Activated naive CD4-positive, alpha-beta T cell treated with anti-CD3 and anti-CD28 coated beads, Interleukin-2, amount 50 U/mL, for 24 hours (primary cell): Measurements from ENCODE around the gene IAH1.
A peak's percentile ranks its signal among the peaks of the same experiment; 100 is the strongest.
"Not testable (repeated sequence)": the region's sequence is repeated elsewhere in the genome, so short reads cannot be mapped to it uniquely, and the experiment has no call there.

ENCODE experiments used
- H3K27ac Mint-ChIP-seq: one replicate; pipeline ENCODE4 v1.8.0; 2021; ENCODE audit warnings: mild to moderate bottlenecking, mixed read lengths
- H3K27me3 Mint-ChIP-seq: one replicate; pipeline ENCODE4 v1.8.0; 2021; ENCODE audit warnings: mixed read lengths
- H3K36me3 Mint-ChIP-seq: one replicate; pipeline ENCODE4 v1.8.0; 2021; ENCODE audit warnings: mixed read lengths
- H3K4me1 Mint-ChIP-seq: one replicate; pipeline ENCODE4 v1.8.0; 2021; ENCODE audit warnings: mixed read lengths
- H3K4me3 Mint-ChIP-seq: one replicate; pipeline ENCODE4 v1.8.0; 2021; ENCODE audit warnings: mild to moderate bottlenecking, mixed read lengths
- H3K9me3 Mint-ChIP-seq: one replicate; pipeline ENCODE4 v1.8.0; 2021; ENCODE audit warnings: mixed read lengths

Gene IAH1

DNA sequence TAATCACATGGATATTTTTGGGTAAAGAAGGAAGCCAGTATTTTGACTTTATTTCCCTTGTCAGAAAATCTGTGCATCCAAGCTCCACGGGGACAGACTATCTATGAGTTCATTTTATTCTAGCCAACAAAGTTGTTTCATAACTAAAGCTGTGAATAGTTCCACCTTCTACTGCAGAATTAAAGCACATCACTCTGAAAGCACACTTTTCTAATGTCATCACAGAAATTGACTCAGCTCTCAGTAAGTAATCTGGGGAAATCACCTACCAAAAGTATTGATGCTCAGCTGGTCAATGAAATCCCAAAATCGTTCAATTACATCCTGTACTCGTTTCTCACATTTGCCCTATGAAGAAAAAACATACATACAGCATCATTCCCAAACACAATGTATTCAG lies 19.1 kb downstream of the IAH1 start:
- Mint-ChIP-seq H3K27me3 (no peaks in the 10 kb centered on the region), H3K36me3 (peaks cover 15% of the 10 kb centered on the region), H3K4me3 (no peak overlapping the region), H3K9me3 (no peaks in the 10 kb centered on the region), H3K4me1 (peaks cover 31% of the 10 kb centered on the region), H3K27ac (peak overlapping the region; percentile 53)

GRCh38 chr2:9494081-9494480 lies 19.7 kb downstream of the IAH1 start:
- Mint-ChIP-seq H3K4me1 (peaks cover 25% of the 10 kb centered on the region), H3K9me3 (no peaks in the 10 kb centered on the region), H3K27ac (peak overlapping the region; percentile 53), H3K27me3 (no peaks in the 10 kb centered on the region), H3K36me3 (peaks cover 14% of the 10 kb centered on the region), H3K4me3 (no peak overlapping the region)

- H3K27ac Mint-ChIP-seq: peak overlapping the region; percentile 51
- H3K9me3 Mint-ChIP-seq: no peaks in the 10 kb centered on the region
- no peaks in the 10 kb centered on the region for H3K27me3 Mint-ChIP-seq
- H3K36me3 Mint-ChIP-seq: peaks cover 23% of the 10 kb centered on the region
- no peak overlapping the region for H3K4me3 Mint-ChIP-seq
- H3K4me1 Mint-ChIP-seq: peaks cover 24% of the 10 kb centered on the region
These were observed 22.7 kb downstream of the IAH1 start for GRCh38 chr2:9497017-9497416.

GRCh38 chr2:9498210-9498609 lies 23.9 kb downstream of the IAH1 start:
- H3K27me3 Mint-ChIP-seq: no peaks in the 10 kb centered on the region
- peaks cover 20% of the 10 kb centered on the region for H3K4me1 Mint-ChIP-seq
- no peaks in the 10 kb centered on the region for H3K9me3 Mint-ChIP-seq
- H3K36me3 Mint-ChIP-seq: peaks cover 23% of the 10 kb centered on the region
- H3K27ac Mint-ChIP-seq: no peak overlapping the region
- no peak overlapping the region for H3K4me3 Mint-ChIP-seq

DNA sequence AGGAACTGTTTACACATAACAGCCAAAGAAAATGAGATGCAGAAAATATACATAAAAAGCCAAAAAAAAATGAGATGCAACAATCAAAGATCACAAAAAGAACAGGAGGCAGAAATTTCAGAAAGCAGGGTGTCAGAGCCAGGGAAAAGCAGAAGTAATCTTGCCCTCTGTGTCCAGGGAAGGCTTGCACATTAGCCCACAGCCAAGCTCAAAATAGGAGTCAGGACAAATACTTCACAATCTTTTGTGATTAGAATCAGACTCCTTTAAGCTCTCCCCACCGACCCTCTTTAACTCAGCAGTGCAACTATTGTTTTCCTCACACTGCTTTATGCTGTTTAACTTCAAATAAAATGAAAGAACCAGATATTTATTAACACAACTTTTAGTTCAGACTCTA lies 34.6 kb downstream of the IAH1 start:
- no peaks in the 10 kb centered on the region for H3K9me3 Mint-ChIP-seq
- H3K27me3 Mint-ChIP-seq: no peaks in the 10 kb centered on the region
- peaks cover 25% of the 10 kb centered on the region for H3K36me3 Mint-ChIP-seq
- peaks cover 7% of the 10 kb centered on the region for H3K4me1 Mint-ChIP-seq
- H3K4me3 Mint-ChIP-seq: no peak overlapping the region
- H3K27ac Mint-ChIP-seq: no peak overlapping the region

DNA sequence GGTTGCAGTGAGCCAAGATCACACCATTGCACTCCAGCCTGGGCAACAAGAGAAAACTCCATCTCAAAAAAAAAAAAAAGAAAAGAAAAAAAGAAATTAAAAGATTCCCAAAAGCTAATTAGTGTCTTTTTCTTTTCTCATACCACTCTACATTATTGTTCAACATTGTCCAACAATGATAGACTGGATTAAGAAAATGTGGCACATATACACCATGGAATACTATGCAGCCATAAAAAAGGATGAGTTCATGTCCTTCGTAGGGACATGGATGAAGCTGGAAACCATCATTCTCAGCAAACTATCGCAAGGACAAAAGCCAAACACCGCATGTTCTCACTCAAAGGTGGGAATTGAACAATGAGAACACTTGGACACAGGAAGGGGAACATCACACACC lies 39.6 kb downstream of the IAH1 start:
- H3K27ac Mint-ChIP-seq, H3K9me3 Mint-ChIP-seq, H3K27me3 Mint-ChIP-seq, H3K4me1 Mint-ChIP-seq, H3K4me3 Mint-ChIP-seq: not testable (repeated sequence)
- H3K36me3 Mint-ChIP-seq: peaks cover 27% of the 10 kb centered on the region

- Mint-ChIP-seq H3K27me3 (no peaks in the 10 kb centered on the region), H3K4me3 (no peak overlapping the region), H3K27ac (peak overlapping the region; percentile 55), H3K4me1 (no peaks in the 10 kb centered on the region), H3K36me3 (peaks cover 30% of the 10 kb centered on the region), H3K9me3 (no peaks in the 10 kb centered on the region)
These were observed 42.9 kb downstream of the IAH1 start for GRCh38 chr2:9517118-9517782.

DNA sequence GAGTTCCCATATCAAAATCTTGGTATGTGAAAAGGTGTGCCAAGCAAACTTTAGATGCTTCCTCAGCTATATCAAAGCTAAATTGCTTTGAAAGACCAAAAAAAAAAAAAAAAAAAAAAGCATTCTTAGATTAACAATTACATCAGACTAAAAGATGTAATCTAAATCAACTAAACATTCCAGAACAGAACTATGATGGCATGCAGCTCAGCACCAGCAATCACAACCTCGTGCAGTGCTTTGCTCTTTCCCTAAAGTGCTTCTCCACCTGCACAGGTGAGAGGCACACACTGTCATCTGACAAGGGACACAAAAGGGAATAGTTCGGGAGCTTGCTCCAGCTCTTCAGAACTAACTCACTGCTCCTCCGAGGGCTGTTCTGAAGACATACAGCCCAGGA lies 43.8 kb downstream of the IAH1 start:
- Mint-ChIP-seq H3K27ac (no peak overlapping the region), H3K36me3 (peaks cover 33% of the 10 kb centered on the region), H3K9me3 (no peaks in the 10 kb centered on the region), H3K4me3 (no peak overlapping the region), H3K27me3 (no peaks in the 10 kb centered on the region), H3K4me1 (no peaks in the 10 kb centered on the region)

DNA sequence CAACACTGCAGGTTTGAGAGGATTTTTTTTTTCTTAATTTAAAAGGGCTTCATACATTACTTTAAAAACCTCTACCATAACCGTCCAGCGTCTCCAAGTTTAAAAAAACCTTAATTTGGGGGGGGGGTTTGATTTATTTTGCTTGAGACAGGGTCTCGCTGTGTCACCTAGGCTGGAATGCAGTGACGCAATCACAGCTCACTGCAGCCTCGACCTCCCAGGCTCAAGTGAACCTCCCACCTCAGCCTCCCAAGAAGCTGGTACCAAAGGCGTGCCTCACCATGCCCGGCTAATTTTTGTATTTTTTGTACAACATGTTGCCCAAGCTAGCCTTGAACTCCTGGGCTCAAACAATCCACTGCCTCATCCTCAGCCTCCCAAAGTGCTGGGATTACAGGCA lies 44.4 kb downstream of the IAH1 start:
- Mint-ChIP-seq H3K4me1 (no peaks in the 10 kb centered on the region), H3K27me3 (no peaks in the 10 kb centered on the region), H3K36me3 (peaks cover 32% of the 10 kb centered on the region), H3K27ac (no peak overlapping the region), H3K9me3 (no peaks in the 10 kb centered on the region), H3K4me3 (no peak overlapping the region)

DNA sequence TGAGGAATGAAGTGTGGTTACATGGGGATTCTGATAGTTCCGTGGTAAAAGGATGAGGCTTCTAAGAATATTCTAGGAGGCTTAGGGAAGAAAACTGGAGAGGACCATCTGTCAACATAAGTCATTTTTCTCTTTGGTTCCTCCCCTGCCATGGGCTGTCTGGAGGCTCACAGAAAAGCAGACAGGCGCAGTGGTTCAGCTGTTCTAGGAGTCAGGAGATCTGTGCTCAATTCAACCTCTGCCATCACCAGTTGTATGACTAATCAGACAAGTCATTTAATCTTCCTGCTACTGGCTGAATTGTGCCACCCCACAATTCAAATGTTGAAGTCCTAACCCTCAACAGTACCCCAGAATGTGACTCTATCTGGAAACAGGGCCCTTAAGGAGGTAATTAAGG lies 44.9 kb downstream of the IAH1 start:
- peaks cover 30% of the 10 kb centered on the region for H3K36me3 Mint-ChIP-seq
- no peaks in the 10 kb centered on the region for H3K27me3 Mint-ChIP-seq
- H3K4me3 Mint-ChIP-seq: no peak overlapping the region
- no peaks in the 10 kb centered on the region for H3K9me3 Mint-ChIP-seq
- H3K27ac Mint-ChIP-seq: peak overlapping the region; percentile 46
- H3K4me1 Mint-ChIP-seq: no peaks in the 10 kb centered on the region

GRCh38 chr2:9524291-9524690 lies 49.9 kb downstream of the IAH1 start:
- Mint-ChIP-seq H3K4me1 (peaks cover 7% of the 10 kb centered on the region), H3K4me3 (no peak overlapping the region), H3K27ac (no peak overlapping the region), H3K27me3 (no peaks in the 10 kb centered on the region), H3K36me3 (peaks cover 32% of the 10 kb centered on the region), H3K9me3 (no peaks in the 10 kb centered on the region)

GRCh38 chr2:9525266-9525665 lies 50.9 kb downstream of the IAH1 start:
- Mint-ChIP-seq H3K4me1 (peaks cover 7% of the 10 kb centered on the region), H3K27me3 (no peaks in the 10 kb centered on the region), H3K36me3 (peaks cover 30% of the 10 kb centered on the region), H3K27ac (no peak overlapping the region), H3K9me3 (no peaks in the 10 kb centered on the region), H3K4me3 (no peak overlapping the region)

DNA sequence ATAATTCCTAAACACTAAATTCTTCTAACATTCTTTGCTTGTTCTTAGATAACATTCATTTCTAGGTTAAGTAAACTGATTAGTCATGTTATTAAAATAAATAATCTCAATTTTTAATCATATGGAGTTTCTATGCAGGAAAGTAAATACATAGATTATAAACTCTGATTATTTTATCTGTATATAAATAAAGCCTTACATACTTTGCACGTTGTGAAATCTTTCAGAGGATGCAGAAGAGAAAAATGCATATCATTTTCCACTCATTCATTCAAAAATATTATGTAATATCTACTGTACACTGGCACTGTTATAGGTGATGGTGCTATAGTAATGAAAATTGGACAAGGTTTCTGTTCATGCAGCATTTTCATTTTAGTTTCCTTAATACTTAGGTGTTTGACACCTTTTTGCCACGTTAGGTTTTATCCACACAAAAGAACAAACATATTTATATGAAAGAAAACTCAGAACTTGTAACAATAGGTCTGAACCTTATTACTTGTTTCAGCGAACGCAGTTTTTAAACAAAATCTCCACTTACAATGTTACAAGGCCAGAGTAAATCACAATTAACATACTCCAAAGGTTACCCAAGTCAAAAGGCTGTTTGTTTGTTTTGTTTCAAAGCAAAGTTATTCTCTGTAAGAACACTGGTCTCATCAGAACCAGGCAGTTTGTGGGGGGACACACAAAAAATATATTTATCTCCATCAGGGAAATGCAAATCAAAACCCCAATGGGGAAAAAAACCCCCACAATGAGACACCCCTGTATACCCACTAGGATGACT lies 53.8 kb downstream of the IAH1 start:
- Mint-ChIP-seq H3K27me3 (no peaks in the 10 kb centered on the region), H3K9me3 (no peaks in the 10 kb centered on the region), H3K27ac (peak overlapping the region; percentile 8), H3K4me1 (peaks cover 7% of the 10 kb centered on the region), H3K4me3 (no peak overlapping the region), H3K36me3 (peaks cover 19% of the 10 kb centered on the region)

- no peaks in the 10 kb centered on the region for H3K27me3 Mint-ChIP-seq
- peaks cover 18% of the 10 kb centered on the region for H3K4me1 Mint-ChIP-seq
- H3K9me3 Mint-ChIP-seq: no peaks in the 10 kb centered on the region
- no peak overlapping the region for H3K27ac Mint-ChIP-seq
- H3K36me3 Mint-ChIP-seq: peaks cover 8% of the 10 kb centered on the region
- no peak overlapping the region for H3K4me3 Mint-ChIP-seq
These were observed 58.1 kb downstream of the IAH1 start for GRCh38 chr2:9532421-9532820.

GRCh38 chr2:9533663-9534062 lies 59.3 kb downstream of the IAH1 start:
- Mint-ChIP-seq H3K4me3 (no peak overlapping the region), H3K27ac (no peak overlapping the region), H3K4me1 (peaks cover 26% of the 10 kb centered on the region), H3K27me3 (no peaks in the 10 kb centered on the region), H3K36me3 (peaks cover 4% of the 10 kb centered on the region), H3K9me3 (no peaks in the 10 kb centered on the region)

GRCh38 chr2:9535177-9535576 lies 60.8 kb downstream of the IAH1 start:
- Mint-ChIP-seq H3K27me3 (no peaks in the 10 kb centered on the region), H3K4me1 (peaks cover 33% of the 10 kb centered on the region), H3K9me3 (no peaks in the 10 kb centered on the region), H3K4me3 (no peak overlapping the region), H3K36me3 (peaks cover 7% of the 10 kb centered on the region), H3K27ac (no peak overlapping the region)
